Smooth muscle cell (in vitro differentiated cells): ENCODE measurements around the gene CDC42EP4. TPM values are rescaled to one million over a fixed set of nuclear protein-coding genes. Genes with fewer than 3 reads are reported as not detected.
A peak's percentile ranks its signal among the peaks of the same experiment; 100 is the strongest.

Experiments used
- DNase-seq: peaks from one replicate; lab custom pipeline; 2025; ENCODE audit not compliant: unreplicated experiment; lab: John Stamatoyannopoulos, UW
- H2AFZ ChIP-seq: fragments of 200-600 bp; sonication (generic); 2 replicates; pipeline ENCODE4 v1.6.0; 2016; ENCODE audit warnings: antibody characterized with exemption, low read depth, mild to moderate bottlenecking
- H3F3A ChIP-seq: fragments of 200-600 bp; sonication (generic); 2 replicates; pipeline ENCODE4 v1.6.0; 2017; ENCODE audit warnings: antibody characterized with exemption, low read depth
- H3K27ac ChIP-seq: fragments of 200-600 bp; sonication (generic); 2 replicates; pipeline ENCODE4 v1.5.1; 2016; ENCODE audit warnings: low read depth, mild to moderate bottlenecking
- H3K27me3 ChIP-seq: fragments of 200-600 bp; sonication (generic); 2 replicates; pipeline ENCODE4 v1.6.1; 2016; ENCODE audit warnings: low read depth, mild to moderate bottlenecking
- H3K36me3 ChIP-seq: fragments of 200-600 bp; sonication (generic); 2 replicates; pipeline ENCODE4 v1.5.1; 2016; ENCODE audit warnings: low read depth
- H3K4me1 ChIP-seq: fragments of 200-600 bp; sonication (generic); 2 replicates; pipeline ENCODE4 v1.5.1; 2016; ENCODE audit warnings: low read depth
- H3K4me2 ChIP-seq: fragments of 200-600 bp; sonication (generic); 2 replicates; pipeline ENCODE4 v1.6.0; 2016; ENCODE audit warnings: mild to moderate bottlenecking
- H3K4me3 ChIP-seq: fragments of 200-600 bp; sonication (generic); 2 replicates; pipeline ENCODE4 v1.5.1; 2016; ENCODE audit warnings: mild to moderate bottlenecking
- H3K79me2 ChIP-seq: fragments of 200-600 bp; sonication (generic); 2 replicates; pipeline ENCODE4 v1.6.0; 2016; ENCODE audit warnings: low read depth, mild to moderate bottlenecking
- H3K9ac ChIP-seq: fragments of 200-600 bp; sonication (generic); 2 replicates; pipeline ENCODE4 v1.6.0; 2016; ENCODE audit warnings: low read depth
- H3K9me3 ChIP-seq: fragments of 200-600 bp; sonication (generic); replicated peaks from 2 replicates; pipeline ENCODE4 v1.5.1; 2016; ENCODE audit warnings: low read depth
- H4K20me1 ChIP-seq: fragments of 200-600 bp; sonication (generic); 2 replicates; pipeline ENCODE4 v1.6.0; 2016; ENCODE audit warnings: low read depth
- CTCF ChIP-seq: fragments of 200-600 bp; sonication (generic); IDR thresholded peaks from 2 replicates; pipeline ENCODE4 v1.5.1; 2017; ENCODE audit warnings: borderline replicate concordance, mild to moderate bottlenecking, antibody characterized with exemption; ENCODE audit not compliant: insufficient read depth, poor library complexity, severe bottlenecking
- WGBS: methylation state at CpG from one replicate; pipeline ENCODE4 v1.1.7; 2016; ENCODE audit warnings: low lambda C conversion rate; 5-methylcytosine and 5-hydroxymethylcytosine counted together
- polyA plus RNA-seq: library from polyadenylated mRNA; unstranded; fragments of >200 nt; fragmentation: Nextera tagmentation; extraction: Ambion mirVana; gene quantifications from 2 replicates; pipeline ENCODE4 v1.2.1, GENCODE V29; 2016
- total RNA-seq: library from RNA; depleted of rRNA; stranded (reverse); fragments of >200 nt; gene quantifications from 2 replicates; pipeline ENCODE4 v1.2.3, GENCODE V29; 2014

CDC42EP4 gene
- total and polyA plus RNA-seq, 2 experiments from 2014 or later, result 15.1 to 21.4 TPM

GRCh38 chr17:73291260-73291801 lies 20.5 kb downstream of the CDC42EP4 start:
- Histone ChIP-seq H3K36me3 (no peaks in the 10 kb centered on the region), H2AFZ (no peak overlapping the region), H3K4me1 (no peaks in the 10 kb centered on the region), H3K9me3 (no peaks in the 10 kb centered on the region), H4K20me1 (peaks cover 98% of the 10 kb centered on the region), H3K9ac (peak overlapping the region; percentile 65), H3K27me3 (no peaks in the 10 kb centered on the region), H3K27ac (peak overlapping the region; percentile 82), H3K4me2 (peak overlapping the region; percentile 80), H3K4me3 (no peak overlapping the region), H3K79me2 (peaks cover 59% of the 10 kb centered on the region), H3F3A (no peaks in the 10 kb centered on the region)
- no peak for TF ChIP-seq CTCF
- WGBS, result 46% methylated on average over 8 of the region's 8 CpGs
- no peak for DNase-seq

GRCh38 chr17:73290399-73291259 lies 21.2 kb downstream of the CDC42EP4 start:
- peaks cover 56% of the 10 kb centered on the region for H3K79me2 ChIP-seq
- H3F3A ChIP-seq, result no peaks in the 10 kb centered on the region
- peak overlapping the region; percentile 80 for H3K4me2 ChIP-seq
- H3K4me1 ChIP-seq, result no peaks in the 10 kb centered on the region
- peak overlapping the region; percentile 82 for H3K27ac ChIP-seq
- peaks cover 100% of the 10 kb centered on the region for H4K20me1 ChIP-seq
- H3K36me3 ChIP-seq, result no peaks in the 10 kb centered on the region
- H3K9me3 ChIP-seq, result no peaks in the 10 kb centered on the region
- H3K9ac ChIP-seq, result no peak overlapping the region
- no peaks in the 10 kb centered on the region for H3K27me3 ChIP-seq
- no peak for DNase-seq
- no peak for TF ChIP-seq CTCF
- H2AFZ ChIP-seq, result no peak overlapping the region
- WGBS, result 90% methylated on average over 16 of the region's 16 CpGs
- H3K4me3 ChIP-seq, result no peak overlapping the region

GRCh38 chr17:73289549-73290254 lies 22.1 kb downstream of the CDC42EP4 start:
- H3K4me1 ChIP-seq, result no peaks in the 10 kb centered on the region
- WGBS, result 93% methylated on average over 7 of the region's 7 CpGs

More at GRCh38 chr17:73289549-73290254, 22.1 kb downstream of the CDC42EP4 start:
- H3K4me2 ChIP-seq, result no peak overlapping the region
- no peaks in the 10 kb centered on the region for H3K27me3 ChIP-seq
- H3K9ac ChIP-seq, result no peak overlapping the region
- H3K9me3 ChIP-seq, result no peaks in the 10 kb centered on the region
- H3K36me3 ChIP-seq, result no peaks in the 10 kb centered on the region
- no peak overlapping the region for H2AFZ ChIP-seq
- peaks cover 47% of the 10 kb centered on the region for H3K79me2 ChIP-seq
- TF ChIP-seq CTCF, result no peak
- DNase-seq, result no peak
- no peak overlapping the region for H3K27ac ChIP-seq
- peaks cover 100% of the 10 kb centered on the region for H4K20me1 ChIP-seq
- no peak overlapping the region for H3K4me3 ChIP-seq
- no peaks in the 10 kb centered on the region for H3F3A ChIP-seq
